NCI-H187 (cell line): ENCODE measurements around the gene MACROD2.

Source experiments
- DNase-seq, 2 experiments: peaks; one replicate each; lab custom pipeline; 2025; lab: John Stamatoyannopoulos, UW

Gene MACROD2

GRCh38 chr20:14647016-14647415 lies 651.7 kb downstream of the MACROD2 start:
- DNase-seq, result no peak

DNA sequence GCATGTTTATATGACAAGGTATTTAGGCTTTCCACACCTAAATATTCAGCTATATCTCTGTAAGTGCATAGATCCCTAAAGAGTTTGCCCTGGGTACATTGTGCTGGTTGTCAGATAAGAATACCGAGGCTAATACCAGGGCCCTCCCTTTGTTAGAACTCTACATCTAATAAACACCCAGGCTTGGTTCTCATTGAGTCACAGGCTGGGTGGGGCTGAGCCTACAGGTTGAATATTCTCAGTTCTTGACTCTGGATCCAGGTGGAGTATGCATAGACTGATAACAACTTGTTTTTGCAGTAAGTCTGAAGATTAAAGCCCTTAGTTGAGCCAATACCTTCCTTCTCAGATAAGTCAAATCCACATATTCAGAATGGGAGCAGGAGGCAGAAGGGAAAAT lies 654.3 kb downstream of the MACROD2 start:
- DNase-seq, result no peak

- no peak for DNase-seq
Observed at GRCh38 chr20:14657266-14658005, 662.1 kb downstream of the MACROD2 start.

GRCh38 chr20:14664101-14664500 lies 668.8 kb downstream of the MACROD2 start:
- no peak for DNase-seq

DNA sequence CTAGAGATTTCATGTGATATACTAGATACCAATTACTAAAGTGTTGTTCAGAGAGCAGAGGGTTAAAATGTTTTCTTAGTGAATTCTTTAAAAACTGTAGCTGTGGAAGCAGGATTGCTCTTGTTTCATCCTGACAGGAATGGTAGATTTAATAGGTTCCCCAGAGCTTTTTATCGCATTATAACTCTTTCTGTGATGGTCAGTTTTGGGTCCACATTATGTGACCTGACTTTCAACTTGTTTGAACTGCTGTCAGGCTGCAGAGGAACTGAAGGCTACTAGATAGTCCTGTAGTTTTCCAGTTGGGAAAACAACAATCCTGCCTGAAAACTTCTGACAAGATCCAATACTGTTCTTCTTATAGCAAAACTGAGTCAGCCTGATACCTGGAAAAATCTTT lies 671.4 kb downstream of the MACROD2 start:
- DNase-seq, result no peak

DNA sequence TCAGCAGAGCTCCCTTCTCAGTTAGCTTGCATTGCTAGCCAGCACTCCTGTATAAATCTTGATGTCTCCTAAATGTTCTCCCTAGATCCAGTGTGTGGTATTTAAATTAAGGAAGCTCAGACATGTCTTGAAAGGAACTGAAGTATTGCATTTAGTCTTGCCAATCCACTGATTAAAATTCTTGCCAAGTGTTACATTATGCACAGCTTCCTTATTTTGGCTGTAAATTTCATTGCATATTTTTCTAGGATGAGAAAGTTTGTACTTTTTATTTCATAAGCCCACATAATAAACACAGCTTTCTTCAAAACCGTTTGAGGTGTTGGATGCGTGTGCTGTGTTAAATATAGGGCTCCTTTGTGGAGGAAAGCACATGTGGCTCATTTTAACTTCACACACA lies 671.9 kb downstream of the MACROD2 start:
- DNase-seq, result no peak

- no peak for DNase-seq
Observed at GRCh38 chr20:14672066-14672465, 676.8 kb downstream of the MACROD2 start.

GRCh38 chr20:14673164-14673563 lies 677.8 kb downstream of the MACROD2 start:
- DNase-seq, result no peak

GRCh38 chr20:14677455-14677854 lies 682.1 kb downstream of the MACROD2 start:
- DNase-seq, result no peak

DNA sequence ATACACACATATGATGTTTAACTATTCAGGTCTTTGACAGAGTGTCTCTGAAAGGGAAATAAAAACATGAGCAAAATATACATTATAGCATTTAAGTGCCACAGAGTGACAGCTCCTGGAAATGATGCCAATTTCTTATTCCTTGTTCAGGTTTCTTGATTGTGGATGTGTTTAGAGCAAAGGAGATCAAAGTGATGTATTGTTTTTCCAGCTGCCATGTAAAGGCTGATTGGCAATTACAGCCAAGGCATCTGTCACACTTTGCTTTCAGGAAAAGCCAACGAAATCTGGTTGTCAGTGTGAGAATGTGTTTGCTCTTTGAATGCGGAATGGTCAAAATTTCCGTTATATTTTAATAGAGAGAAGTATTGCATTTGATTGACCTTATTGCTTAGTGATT lies 689.9 kb downstream of the MACROD2 start:
- DNase-seq, result no peak

DNA sequence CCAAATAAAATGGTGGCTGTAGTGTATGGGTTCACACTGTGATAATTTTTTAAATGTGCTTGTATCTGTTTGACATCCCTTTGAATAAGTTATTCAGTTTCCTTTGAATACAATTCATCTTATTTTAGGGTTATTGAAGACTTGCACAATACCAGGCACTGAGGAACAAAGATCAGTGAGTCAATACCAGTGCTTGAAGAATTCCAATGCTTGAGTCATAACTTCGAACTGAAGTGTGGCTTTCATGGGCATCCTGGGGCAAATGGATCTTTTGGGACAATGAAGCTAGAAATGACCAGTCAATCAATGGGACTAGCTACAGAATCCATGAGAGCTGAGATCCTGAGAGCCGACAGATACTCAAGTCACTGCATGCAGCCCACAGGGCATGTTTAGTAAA lies 692.0 kb downstream of the MACROD2 start:
- DNase-seq, result no peak

- DNase-seq, result no peak
Observed at GRCh38 chr20:14688005-14688404, 692.7 kb downstream of the MACROD2 start.

DNA sequence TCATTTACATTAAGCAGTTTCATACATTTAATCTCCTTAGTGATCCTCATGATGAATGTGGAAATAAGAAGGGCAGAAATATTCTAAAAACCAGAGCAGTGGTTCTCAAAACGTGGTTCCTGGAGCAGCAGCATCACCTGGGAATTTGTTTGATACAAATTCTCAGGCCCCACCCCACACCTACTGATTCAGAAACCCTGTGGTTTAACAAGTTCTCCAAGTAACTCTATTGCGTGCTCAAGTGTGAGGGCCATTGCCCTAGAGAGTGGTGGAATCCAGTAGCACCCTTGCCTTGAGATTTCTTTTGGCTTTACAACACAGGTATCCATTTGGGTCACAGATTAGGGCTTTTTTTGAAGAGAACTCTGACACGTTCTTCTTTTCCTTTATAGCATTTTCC lies 696.7 kb downstream of the MACROD2 start:
- DNase-seq, result no peak

DNA sequence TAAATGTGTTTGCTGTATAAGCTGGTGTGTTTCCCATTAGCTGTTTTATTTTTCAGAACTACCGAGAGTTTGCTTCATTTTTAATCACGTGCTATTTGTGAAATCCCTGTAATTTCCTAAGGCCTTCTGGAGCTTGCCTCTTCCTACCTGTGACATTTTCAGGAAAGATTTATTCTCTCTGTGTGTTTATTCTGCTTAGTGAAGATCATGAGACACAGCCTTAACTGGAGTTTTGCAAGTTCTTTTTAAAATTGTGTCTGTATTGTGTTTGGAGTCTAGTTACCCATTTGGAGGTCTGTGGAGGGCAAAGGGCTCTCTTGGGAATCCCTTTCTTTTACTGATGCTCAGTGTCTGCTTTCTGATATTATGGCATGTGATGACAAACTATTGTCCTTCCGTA lies 701.2 kb downstream of the MACROD2 start:
- DNase-seq, result no peak

- DNase-seq, result no peak
Observed at GRCh38 chr20:14696937-14697336, 701.6 kb downstream of the MACROD2 start.

DNA sequence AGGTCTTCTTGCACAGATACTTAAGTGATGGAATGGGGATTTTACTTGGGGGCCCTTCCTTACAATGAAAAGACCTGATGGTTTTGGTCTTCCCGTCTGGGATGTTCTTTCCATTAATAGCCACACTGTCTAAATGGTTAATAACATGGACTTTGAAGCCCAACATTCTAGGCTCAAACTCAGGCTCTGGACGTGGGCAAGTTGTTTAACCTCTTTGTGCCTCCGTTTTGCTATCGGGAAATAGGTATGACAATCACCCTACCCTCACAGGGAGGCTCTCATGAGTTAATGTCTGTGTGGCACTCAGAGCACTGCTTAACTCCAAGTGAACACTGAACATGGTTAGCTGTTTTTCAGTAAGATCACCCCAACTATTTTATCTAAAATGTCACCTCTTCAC lies 702.8 kb downstream of the MACROD2 start:
- DNase-seq, result no peak

- no peak for DNase-seq
Observed at GRCh38 chr20:14698605-14699373, 703.5 kb downstream of the MACROD2 start.

GRCh38 chr20:14700639-14700960 lies 705.3 kb downstream of the MACROD2 start:
- no peak for DNase-seq

GRCh38 chr20:14701326-14701725 lies 706.0 kb downstream of the MACROD2 start:
- no peak for DNase-seq

DNA sequence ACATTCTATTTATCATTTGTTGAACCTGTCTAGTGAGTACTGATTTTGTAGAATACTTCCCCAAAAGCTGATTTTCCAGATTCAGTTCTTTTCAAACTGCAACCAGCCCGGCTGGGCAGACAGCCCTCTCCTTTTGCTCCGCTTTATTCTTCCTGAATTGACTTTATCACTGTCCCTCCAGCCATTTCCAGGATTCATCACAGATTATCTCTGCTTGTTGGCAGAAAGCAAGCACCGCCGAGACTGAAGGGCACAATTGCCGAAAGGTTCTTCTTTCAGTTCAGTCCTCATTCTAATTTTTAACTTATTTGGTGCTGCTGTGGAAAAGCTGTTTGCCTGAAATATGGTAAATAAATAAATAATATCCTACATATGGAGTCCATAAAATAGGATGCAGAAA lies 711.2 kb downstream of the MACROD2 start:
- DNase-seq, result no peak

- no peak for DNase-seq
Observed at GRCh38 chr20:14707026-14707680, 711.8 kb downstream of the MACROD2 start.

GRCh38 chr20:14707865-14708596 lies 712.7 kb downstream of the MACROD2 start:
- DNase-seq, result no peak

GRCh38 chr20:14709439-14709838 lies 714.1 kb downstream of the MACROD2 start:
- DNase-seq, result no peak
